GOT3 (cell line): ENCODE data around the gene ZNF423.

ENCODE experiments used
- DNase-seq: peaks from one replicate; lab custom pipeline; 2025; ENCODE audit warnings: mixed read lengths; lab: John Stamatoyannopoulos, UW

ZNF423 gene

DNA sequence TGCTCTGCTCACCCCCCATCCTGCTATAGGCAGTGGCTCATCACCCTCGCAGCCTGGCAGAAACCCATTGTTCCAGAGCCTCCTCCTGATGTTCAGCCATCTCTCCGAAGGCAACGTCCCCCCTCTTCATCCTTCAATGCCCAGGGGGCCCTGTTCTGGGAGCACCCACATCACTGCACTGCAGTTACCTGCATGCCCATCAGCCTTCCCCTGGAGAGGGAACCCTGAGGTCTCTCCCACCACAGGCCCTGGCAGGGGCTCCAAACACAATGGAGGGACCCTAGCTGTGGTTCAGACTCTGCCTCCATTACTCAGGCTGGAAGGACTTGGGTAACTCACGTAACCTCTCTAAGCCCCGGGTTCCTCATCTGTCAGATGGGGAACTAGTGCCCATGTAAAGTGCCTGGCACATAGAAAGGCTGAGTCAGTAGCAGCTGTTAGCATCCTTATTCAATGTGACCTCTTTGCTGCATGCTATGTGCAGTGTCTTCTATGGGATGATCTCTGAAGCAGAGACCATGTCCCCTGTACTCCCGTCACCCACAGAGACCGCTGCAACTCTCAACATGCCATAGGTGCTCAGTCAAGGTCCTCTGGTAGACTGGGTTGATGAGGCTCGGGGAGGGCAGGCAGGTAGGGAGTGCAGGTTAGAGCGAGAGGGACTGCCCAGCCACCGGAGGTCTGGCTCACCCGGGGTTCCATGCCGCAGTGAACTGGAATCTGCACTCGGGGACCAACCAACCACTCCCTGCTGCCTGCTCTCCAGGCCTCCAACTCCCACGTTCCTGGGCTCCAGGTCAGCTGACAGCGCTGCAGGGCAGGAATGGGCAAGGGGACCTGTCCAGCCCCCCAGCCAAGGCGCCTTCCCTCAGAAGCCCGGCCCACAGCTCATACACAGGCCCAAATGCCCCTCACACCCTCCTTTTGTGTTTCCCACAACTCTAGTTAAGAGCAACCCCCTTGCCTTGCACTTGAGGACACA is 233.2 kb downstream of the ZNF423 start:
- DNase-seq = no peak

DNA sequence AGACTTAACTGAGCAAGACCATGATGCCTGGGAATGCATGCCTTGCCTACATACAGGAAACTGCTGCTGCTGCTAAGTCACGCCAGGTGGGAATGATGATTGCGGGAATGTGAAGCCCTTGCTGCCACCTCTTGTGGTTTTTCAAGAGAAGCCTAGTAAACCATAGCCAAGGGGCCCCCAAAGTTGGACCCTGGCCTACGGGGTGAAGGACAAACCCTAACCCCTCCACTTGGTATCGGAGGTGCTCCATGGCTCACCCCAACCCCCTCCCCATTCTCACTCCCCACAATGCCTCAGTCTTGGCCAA is 233.9 kb downstream of the ZNF423 start:
- DNase-seq = peak; percentile 22

DNA sequence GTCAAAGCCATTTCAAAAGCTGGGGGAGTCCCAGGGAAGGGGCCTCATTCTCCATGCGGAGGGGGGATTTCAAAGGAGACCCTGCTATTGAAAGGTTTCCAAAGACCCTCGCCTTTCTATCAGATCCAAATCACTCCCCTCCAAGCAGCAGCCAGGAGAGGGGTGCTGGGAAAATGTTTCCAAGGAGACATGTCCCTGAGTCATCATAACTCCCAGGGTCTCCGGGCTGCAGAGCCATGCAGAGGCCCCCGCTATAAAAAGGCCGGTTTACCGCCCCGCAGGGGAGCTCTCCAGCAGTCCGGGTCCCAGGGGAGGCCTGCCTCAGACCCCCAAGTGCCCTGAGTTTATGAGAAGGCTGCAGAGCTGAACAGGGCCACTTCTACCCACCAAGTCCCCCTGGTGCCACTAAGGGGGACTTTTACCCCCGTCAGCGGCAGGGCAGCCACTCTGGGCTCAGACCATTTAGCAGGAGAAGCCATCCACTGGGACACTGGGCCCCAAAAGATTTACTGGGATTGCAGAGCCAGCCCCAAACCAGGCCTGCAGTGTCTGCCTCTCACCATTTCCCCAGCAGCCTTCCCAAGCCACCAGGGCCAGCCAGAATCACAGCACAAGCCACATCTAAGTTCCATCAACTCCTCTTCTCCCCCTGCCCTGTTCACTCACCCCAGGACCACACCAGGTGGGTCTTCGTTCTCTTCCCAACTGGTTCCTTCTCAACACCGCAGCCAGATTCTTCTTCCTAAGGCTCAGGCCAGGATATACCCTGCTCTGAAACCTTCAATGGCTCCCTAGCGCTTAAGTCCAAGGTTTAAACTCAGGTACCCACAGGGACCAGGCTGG is 234.4 kb downstream of the ZNF423 start:
- no peak for DNase-seq

DNA sequence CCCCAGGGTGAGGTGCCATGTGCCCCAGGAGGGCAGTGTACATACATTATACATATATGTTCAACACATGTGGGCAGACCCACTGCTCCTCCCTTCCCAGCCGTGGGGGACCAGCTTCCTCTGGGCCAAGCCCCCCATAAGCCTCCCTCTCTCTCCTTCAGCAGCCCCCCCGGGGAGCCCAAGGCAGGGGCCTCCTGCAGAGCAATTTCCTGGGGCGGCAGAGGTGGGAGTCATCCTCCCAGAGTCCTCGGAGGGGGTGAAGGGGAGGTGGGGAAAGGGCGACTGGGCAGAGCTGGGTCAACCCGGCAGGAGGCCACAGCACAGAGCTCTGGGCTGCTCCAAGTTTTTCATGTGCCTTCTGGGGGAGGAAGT is 235.1 kb downstream of the ZNF423 start:
- no peak for DNase-seq

DNA sequence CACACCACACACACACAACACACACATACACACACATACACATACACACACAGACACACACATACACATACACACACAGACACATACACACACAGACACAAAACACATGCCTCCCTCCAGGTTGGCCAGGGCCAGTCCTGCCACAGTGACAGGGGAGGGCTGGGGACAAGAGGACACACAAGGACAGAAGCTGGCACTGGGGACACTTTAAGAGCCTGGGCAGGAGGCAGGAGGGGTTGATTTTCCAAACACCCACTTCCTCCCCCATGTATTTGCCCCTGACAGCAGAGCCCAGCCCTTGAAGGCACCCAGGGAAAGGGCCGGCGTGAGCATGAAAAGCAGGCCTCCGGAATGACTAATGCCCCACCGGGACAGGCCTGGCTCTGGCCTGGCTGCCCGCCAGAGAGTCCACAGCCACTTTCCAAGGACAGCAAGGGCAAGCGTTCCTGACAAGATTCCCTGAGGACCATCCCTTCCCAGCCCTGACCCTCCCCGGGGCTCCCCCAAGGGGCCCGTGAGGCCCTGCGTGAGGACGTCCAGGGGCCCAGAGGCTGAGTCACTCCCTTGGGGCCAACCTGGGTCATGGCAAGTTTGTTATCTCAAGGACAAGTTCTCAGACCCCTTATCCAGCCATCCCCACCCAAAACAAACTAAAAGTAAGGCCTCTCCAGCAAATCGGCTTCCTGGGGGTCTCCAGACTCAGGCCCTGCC is 235.6 kb downstream of the ZNF423 start:
- peak; percentile 60 for DNase-seq

DNA sequence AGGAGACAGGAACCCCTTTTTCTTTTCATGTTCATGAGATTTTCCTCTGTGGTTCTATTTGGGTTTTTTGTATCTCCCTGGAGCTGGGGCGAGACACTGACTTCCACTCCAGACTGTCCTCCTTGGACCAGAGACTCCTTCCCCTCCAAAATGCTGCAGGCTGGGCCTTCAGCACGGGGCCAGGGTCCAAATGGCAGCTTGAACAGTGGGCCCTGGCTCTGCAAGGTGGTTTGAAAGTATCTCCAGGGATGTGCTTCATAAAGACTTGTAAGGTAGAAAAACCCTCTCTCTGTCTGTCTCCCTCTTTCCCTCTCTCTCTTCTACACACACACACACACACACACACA is 236.1 kb downstream of the ZNF423 start:
- no peak for DNase-seq

DNA sequence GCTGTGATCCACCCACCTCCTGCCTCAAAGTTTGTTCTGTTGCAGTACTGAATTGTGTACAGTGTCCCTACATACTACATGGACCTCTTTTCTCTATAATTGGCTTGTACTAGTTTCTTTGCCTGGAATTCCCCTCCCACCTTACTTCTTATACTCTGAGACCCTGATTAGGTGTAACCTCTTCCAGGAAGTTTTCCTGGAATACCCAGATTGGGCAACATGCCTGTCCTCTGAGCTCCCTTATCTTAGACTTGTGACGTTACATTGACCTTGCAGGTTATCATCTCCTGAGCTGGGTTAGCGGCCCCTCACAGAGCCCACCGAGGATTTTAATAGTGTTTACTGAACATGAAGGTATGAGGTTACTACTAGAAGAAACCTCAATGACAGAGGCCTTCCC is 237.0 kb downstream of the ZNF423 start:
- no peak for DNase-seq

DNA sequence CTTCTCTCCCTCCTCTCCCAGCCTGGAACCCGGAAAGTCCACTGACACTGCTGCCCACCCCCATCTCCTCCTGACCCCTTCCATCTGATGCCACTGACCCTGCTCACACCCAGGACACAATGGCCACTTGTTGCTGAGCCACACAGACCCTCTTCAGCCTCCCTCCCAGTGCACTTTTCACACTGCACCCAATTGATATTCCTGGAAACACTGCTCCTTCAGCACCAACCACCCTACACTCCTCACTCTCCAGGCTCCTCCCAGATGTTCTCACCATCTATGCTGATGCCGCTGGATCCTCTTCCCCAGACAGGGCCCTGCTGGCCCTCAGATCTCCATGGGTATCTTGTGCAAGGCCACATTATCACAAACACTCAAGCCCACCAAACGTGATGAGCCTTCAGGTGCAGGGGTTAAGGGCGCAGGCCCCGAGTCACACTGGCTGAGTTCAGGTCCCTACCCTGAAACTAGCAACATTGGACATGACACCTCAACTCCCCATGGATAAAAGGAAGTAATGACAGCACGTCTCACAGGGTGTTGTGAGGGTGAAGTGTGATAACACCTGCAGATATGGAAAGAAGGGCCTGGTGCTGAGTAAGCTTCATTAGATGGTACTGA is 238.1 kb downstream of the ZNF423 start:
- DNase-seq = no peak

DNA sequence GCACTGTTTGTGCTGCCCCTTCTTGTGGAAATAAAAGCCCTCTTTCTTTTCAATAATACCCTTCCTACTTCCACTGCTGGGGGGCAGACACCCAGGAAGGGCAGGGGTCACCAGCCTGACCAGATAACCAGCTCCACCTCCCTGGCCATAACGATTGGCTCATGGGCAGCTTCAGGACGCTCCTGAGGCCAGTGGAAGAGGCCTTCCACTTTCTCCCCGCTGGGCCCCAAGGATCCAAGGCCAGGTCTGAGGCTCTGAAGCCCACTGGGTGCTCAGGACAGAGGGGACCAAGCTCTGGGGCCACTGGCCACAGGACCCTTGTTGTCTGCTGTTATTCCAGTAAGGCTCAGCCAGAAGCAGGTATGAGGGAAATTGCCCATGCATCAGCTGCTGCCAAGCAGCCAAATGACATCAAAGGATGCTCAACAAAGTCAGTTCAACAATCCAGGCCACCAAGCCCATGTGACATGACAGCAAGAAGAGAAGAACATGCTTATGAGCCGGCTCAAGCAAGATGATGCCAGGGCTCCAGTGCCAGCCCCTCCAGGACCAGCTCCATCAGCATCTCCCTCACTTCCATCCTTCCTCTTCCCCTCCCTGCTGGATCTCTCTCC is 238.8 kb downstream of the ZNF423 start:
- no peak for DNase-seq

DNA sequence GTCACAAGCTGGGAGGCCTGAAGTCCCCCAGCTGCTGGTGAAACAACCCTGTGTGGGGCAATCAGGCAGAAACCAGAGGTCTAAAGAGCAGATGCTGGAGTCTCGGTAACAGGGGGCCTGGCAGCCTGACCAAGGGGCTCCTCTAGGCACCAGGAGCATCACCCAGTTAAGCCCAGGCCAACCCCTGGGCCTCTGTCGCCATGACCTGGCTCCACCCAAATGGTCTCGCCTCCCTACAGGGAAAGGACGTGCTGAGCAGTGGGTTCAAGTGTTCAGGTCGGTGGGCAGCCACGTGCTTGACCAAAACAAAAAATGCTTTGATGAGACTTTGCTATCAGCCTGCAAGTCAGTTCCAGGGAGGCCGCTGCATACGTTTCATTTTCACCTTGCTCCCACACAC is 240.3 kb downstream of the ZNF423 start:
- no peak for DNase-seq

DNA sequence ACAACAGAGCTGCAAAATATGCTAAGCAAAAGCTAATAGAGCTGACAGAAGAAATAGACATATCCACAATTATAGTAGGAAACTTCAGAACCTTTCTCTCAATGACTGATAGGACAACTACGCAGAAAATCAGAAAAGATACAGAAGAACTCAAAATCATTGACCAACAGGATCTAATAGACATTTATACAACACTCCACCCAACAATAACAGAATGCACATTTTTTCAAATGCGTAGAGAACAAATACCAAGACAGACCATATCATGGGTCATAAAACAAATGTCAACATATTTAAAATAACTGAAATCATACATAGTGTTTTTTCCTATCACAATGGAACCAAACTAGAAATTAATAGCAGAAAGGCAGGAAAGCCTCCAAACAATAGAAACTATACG is 244.9 kb downstream of the ZNF423 start:
- no peak for DNase-seq

DNA sequence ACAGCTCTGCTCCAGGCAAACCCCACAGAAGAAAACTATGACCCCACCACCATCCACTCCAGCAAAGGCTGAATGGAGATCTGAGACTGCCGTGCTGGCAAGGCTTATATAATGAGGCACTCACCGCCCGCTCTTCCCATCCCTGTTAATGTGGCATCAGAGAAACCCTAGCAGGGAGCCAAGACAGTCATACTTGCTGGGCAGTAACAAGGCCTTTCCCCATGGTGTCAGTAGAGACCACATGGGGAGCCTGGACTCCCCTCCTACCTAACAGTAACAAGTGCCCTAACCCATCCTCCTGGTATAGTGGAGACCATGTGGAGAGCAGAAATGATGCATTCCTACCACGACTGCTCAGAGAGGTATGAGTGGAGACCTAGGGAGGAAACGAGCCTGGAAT is 247.1 kb downstream of the ZNF423 start:
- no peak for DNase-seq

DNA sequence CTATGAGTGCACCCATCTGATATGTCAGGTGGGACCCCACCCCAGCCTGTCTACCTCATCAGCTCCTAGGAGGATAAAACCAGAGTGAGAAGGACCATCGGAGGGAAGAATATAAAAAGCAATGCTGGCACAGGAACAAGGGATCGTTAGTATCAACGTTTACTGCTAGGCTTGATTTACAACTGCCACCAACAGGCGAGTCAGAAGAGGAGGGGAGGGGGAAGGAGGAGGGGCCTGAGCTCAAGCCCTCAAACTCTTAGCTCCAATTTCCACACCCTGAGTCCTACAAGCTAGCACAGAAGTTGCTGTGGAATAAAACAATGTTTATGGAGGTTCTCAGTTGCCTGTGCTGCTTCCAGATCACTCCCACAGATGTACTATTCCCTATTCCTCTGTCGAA is 247.8 kb downstream of the ZNF423 start:
- DNase-seq = no peak

DNA sequence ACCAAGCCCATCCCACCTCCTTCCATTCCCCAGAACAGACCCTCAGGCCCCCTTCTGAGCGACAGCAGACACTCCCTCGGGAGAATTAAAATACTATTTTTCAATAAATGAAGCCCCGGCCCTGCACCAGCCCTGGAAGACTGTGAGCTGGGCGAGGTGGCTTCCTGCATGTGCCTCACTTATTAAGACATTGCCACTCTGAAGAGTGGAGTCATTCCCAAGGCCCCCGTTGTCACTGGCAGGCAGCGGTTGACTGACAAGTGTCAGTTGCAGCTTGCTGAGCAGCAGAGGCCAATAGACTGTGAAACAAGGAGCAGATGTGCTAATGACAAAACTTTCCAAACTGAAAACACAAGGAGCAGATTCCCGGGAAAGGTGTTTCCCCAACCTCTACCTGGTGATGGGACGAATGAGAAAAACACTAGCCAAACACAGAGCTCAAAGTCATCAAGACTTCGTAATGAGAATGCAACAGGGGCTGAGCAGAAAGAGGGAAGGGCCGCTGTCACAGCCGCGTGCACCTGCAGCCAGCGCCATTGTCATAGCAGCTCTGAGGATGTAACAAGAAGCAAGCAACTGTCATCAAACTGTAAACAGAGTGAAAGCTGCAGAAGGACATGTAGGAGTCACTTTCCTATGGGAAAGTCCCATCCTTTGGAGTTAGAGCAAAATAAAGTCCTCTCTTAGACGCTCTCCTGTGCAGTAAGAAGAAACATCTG is 250.2 kb downstream of the ZNF423 start:
- DNase-seq = no peak

DNA sequence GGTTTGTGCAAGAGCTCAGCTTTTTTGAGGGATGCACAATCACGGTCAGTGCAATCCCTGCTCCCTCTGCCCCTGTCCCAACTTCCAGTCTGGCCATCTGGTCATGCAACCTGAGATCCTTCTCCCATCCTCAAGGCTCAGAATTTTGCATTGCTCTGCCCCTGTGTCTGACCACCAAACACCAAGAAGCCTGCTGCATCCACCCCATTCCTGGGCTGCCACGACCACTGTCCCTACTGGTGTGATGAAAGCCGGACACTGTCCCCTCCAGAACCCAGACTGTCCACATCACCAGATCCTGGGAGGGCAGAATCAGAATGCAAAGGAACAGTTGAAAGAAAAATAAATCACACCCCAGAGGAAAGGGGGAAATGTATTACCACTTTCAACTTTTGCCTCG is 251.3 kb downstream of the ZNF423 start:
- no peak for DNase-seq

DNA sequence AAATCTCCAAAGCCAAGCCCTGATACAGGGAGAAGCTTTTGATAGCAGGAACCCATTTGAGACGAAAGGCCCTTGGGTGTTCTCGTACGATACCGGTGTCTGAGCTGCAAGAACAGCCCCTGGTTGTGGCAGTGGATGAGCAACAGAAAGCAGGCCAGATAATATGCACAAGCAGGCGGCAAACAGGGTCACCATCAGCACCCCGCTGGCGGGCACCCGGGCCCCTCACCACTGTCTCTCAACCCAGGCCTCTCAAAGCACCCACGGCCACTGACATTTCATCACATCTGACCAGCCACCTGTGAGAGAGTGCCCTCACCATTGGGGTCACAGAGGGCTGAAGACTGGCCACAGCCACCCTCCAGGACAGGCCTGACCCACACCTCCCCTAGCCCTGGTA is 252.0 kb downstream of the ZNF423 start:
- no peak for DNase-seq

DNA sequence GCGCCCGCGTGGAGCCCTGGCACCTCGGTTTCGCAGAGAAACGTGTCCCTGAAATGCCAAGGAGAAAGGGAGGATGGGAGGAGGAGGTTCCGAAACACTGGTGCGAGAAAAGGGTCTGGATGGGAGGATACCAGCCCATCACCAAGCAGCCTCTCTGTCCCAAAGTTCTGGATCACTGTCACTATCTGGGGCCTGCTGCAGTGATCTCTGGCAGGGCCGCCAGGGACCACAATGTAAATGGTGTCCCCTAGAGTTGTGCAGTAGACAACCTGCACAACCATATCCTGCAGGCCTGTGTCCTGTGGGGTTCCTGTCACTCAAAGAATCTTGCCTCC is 253.0 kb downstream of the ZNF423 start:
- DNase-seq = no peak

DNA sequence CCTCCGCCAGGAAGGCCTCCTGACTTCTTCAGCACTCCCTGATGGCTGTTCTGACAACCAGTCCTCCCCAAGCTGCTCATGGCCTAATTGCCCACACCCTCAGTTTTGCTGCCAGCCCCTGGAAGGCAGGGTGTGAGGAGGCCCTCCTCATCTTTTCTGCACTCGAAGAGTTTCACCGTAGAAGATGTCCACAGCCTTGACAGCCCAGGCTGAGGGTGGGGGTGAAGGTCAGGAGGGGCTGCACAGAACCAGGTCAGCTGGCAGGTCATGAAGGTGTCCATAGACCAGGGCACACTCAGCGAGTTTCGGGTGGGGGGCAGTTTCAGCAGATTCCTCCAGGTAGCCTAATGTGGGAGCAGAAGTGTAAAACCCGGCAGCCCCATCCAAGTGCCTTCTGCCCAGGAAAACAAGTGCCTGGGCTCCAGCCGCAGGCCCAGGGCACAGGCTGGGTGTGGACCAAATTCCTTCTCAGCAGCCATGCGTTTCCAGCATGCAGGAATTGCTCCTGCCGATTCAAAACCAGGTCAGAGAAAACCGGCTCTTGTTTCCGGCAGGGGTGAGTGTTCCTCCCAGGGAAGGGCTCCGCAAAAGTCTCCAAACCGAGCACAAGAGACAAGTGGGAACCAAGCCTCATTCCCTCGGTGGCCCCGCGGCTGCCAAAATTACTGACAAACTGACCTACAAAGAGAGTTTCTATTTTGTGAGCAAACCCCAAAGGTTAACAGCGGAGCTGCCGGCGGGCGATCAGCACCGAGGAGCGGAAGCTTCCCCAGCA is 253.5 kb downstream of the ZNF423 start:
- no peak for DNase-seq

DNA sequence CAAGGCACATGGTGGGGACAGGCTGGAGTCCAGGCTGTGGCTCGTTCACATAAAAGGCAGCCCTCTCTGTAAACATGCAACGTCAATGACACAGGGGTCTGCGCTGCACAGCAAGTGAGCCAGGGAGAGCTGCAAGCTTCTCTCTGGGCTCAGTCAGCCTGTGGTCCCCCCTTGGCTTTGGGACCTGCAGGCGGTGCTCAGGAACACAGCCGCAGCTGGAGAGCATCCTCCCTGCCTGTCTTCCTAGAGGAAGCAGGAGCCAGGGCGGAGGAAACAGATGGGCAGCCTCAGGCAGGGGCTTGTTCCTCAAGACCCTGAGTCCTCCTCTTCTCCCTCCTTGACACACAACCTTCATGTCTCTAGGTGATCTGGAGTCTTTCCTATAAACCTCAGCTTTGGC is 254.3 kb downstream of the ZNF423 start:
- no peak for DNase-seq

DNA sequence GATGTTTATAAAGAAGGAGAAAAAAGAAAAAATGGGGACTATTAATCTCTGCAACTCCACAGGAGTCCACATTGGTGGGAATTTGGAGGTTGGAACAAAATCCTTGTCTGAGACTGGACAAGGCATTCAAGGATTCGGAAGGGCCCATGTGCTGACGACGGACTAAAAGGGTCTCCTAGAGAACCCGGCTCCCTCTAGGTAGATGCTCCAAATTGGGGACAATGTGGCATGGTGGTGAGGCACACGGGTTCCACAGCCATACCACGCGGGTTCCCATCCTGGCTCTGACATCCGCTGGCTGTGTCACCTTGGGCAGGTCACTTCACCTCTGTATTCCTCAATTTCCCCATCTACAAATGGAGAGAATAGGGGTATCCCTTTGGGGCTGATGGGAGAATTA is 254.9 kb downstream of the ZNF423 start:
- DNase-seq = no peak

DNA sequence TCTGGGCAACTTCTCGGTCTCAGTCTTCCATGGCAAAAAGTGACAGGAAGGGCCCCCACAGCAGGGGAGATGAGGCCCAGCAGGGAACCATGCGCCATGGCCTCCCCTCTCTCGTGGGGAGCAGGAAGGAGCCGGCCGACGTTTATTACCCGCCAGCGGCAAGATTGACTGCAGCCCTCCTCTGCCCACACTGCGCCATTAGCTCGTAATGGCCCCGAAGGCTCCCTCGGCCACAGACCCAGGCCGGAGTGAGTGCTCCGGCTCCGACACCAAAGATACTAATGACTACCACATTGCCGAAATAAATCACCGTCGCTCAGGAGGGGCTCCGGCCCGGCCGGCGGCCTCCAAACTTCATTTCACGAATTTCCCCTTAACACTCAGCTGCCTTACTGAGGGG is 255.4 kb downstream of the ZNF423 start:
- no peak for DNase-seq
